Ovary (tissue), 9 donors: Measurements from ENCODE around the gene FOXM1. TPM values are rescaled to one million over a fixed set of nuclear protein-coding genes. Genes with fewer than 3 reads are reported as not detected.

Source experiments
- DNase-seq, 5 donors: peaks; one replicate each; pipeline ENCODE4 v3.0.0-alpha.2; 2019 to 2020
- H3K27ac ChIP-seq, 2 donors: fragments of 200-600 bp; one replicate each; pipeline versions ENCODE4 v1.5.1 to v1.8.0; 2019 to 2022
- H3K27me3 ChIP-seq: fragments of 200-600 bp; one replicate; pipeline ENCODE4 v1.8.0; 2022
- H3K36me3 ChIP-seq: fragments of 200-600 bp; sonication (generic); one replicate; pipeline ENCODE4 v1.5.1; 2019
- H3K4me1 ChIP-seq: one replicate; pipeline ENCODE4 v1.8.1; 2013; ENCODE audit warnings: mild to moderate bottlenecking, moderate library complexity; ENCODE audit not compliant: insufficient read depth
- H3K4me3 ChIP-seq: fragments of 200-600 bp; sonication (generic); one replicate; pipeline ENCODE4 v1.5.1; 2017
- H3K9me3 ChIP-seq, 2 donors: fragments of 200-600 bp in 1 of 2; sonication (generic) in 1 of 2; one replicate each; pipeline versions ENCODE4 v1.5.1 to v1.8.1; 2013 to 2019; ENCODE audit warnings: mild to moderate bottlenecking in 1 of 2, moderate library complexity in 1 of 2
- CTCF ChIP-seq, 3 donors: fragments of 450-650 bp in 2 of 3; fragments of 200-600 bp in 1 of 3; IDR thresholded peaks; one replicate each; pipeline versions ENCODE4 v1.5.1 to v1.8.0; 2016 to 2022; ENCODE audit warnings: antibody characterized with exemption in 3 of 3, mild to moderate bottlenecking in 1 of 3
- EP300 ChIP-seq: sonication (generic); formaldehyde crosslinking; IDR thresholded peaks from one replicate; pipeline ENCODE4 v1.6.1; 2017; ENCODE audit warnings: antibody characterized with exemption
- POLR2A ChIP-seq: fragments of 450-650 bp; IDR thresholded peaks from one replicate; pipeline ENCODE4 v1.6.1; 2017; ENCODE audit warnings: antibody characterized with exemption, mild to moderate bottlenecking, moderate library complexity
- WGBS, 3 donors: extraction: QIAGEN DNeasy Blood & Tissue Kit in 1 of 3; methylation state at CpG; one replicate each; pipeline versions ENCODE4 v1.1.5 to v1.1.7; 2013 to 2017; 5-methylcytosine and 5-hydroxymethylcytosine counted together
- intact Hi-C, 4 donors: fragments of 100-400 bp; cut with DNase I; formaldehyde crosslinking; loops; one replicate each; pipeline versions ENCODE4 v1.11.0 to v1.15.1; 2022 to 2023
- polyA plus RNA-seq, 2 donors: library from polyadenylated mRNA; stranded (reverse); fragments of 200-250 nt in 1 of 2; fragments of 350-450 nt in 1 of 2; fragmentation: Illumina TruSeq in 1 of 2; extraction: RNeasy Lipid Tissue Mini Kit (QIAGEN cat#74804) in 1 of 2; gene quantifications; one replicate each; pipeline ENCODE4 v1.2.3, GENCODE V29; 2013 to 2014
- total RNA-seq, 7 donors: library from RNA; depleted of rRNA in 2 of 7; stranded (reverse); fragments of >200 nt in 2 of 7; fragmentation: NEBNext Ultra II Directional in 3 of 7; extraction: Animal tissue kit (Norgen Biotek cat#: 25700) in 3 of 7; gene quantifications; one replicate each; pipeline versions ENCODE4 v1.1.0 to v1.2.4, GENCODE V29; 2016 to 2023
- donor health status: DM: no; HTN: no; CAD: no; lungs with moderate emphysema.
- donor health status: DM: no; HTN: no; CAD: no.
- donor health status: Bipolar disorder and iron deficiency.
- donor health status: DM: yes; HTN: yes; CAD: no.
- donor health status: DM: no; HTN: no; CAD: no.
- donor health status: DM: yes; HTN: yes; CAD: no.

FOXM1 gene
- total and polyA plus RNA-seq, 9 donors: 0.22 to 3.0 (median 0.62) TPM; not detected in 2

DNA sequence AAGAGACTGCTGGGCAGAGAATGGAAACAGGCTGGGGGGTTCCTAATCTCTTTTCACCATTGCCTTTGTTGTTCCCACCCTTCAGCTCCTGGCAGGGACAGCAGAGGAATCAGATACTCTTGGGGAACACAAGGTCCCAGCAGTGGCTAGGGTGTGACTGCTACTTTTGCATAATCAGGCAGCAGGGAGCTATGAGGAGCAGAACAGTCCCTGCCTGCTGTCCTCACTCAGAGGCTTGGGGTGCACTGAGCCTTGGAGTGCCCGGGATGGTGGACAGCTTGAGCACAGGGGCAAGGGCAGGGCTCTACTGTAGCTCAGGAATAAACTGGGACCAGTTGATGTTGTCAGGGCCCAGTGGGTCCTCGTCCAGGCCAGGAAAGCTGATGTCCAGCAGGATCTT, 18.6 kb downstream of the FOXM1 start:
- no peak for TF ChIP-seq CTCF (IDR thresholded peaks at IDR 0.05)
- H3K27me3 ChIP-seq: no peaks in the 10 kb centered on the region
- no peaks in the 10 kb centered on the region for H3K36me3 ChIP-seq
- no peak overlapping the region for H3K4me3 ChIP-seq
- no peak for DNase-seq
- peak overlapping the region in 1 of 2 donors; percentile 32 for H3K27ac ChIP-seq
- peaks cover 4% of the 10 kb centered on the region for H3K4me1 ChIP-seq
- intact Hi-C loops: loop anchor here (5.0 to 10.0 kb wide), 4 partner anchors 84 to 176 kb away; no protein-coding TSS in a partner anchor
- 54 to 85% (median 82%) methylated on average over 2 of the region's 2 CpGs for WGBS, 3 donors
- no peaks in the 10 kb centered on the region for H3K9me3 ChIP-seq

- Histone ChIP-seq H3K9me3 (no peaks in the 10 kb centered on the region), H3K27me3 (no peaks in the 10 kb centered on the region), H3K4me3 (no peak overlapping the region), H3K4me1 (peaks cover 4% of the 10 kb centered on the region), H3K36me3 (no peaks in the 10 kb centered on the region), H3K27ac (no peak overlapping the region)
- no peak for DNase-seq
- TF ChIP-seq POLR2A (no peak), CTCF (IDR thresholded peaks at IDR 0.05) (no peak), EP300 (no peak)
- 95 to 98% (median 96%) methylated on average over 7 of the region's 7 CpGs for WGBS, 3 donors
- intact Hi-C loops: loop anchor here (5.0 to 10.0 kb wide), 4 partner anchors 85 to 177 kb away; no protein-coding TSS in a partner anchor
Observed at GRCh38 chr12:2857576-2857975, 19.4 kb downstream of the FOXM1 start.

DNA sequence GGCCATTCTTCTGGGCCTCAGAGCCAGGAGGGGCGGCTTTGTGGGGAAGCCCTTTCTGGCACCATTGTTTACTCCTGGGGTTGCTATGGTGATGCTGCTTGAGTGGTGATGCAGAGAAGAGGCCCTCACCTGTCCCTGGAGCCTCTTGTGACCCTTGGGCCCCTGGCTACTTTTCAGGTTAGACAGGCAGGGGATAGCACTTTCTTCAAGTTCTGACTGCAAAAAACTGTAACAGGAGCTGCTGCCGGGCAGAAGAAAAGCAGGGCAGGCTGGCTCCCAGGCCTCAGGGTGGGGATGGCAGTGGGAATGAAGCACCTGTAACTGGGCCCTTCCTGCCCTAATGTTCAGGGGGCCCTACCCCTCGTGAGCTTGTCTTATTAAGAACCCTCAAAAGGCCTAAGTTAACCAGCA, 19.9 kb downstream of the FOXM1 start, which contains the start of gene TEX52:
Gene TEX52, minus strand, starts transcription at position 19 of the 411 bp plus-strand sequence. Its CDS starts 13 bp downstream, at position 6.
- Histone ChIP-seq H3K9me3 (no peaks in the 10 kb centered on the region), H3K27ac (no peak within 1 kb of the TSS), H3K36me3 (no peaks in the 10 kb centered on the region), H3K4me3 (no peak within 1 kb of the TSS), H3K27me3 (no peaks in the 10 kb centered on the region), H3K4me1 (peaks cover 4% of the 10 kb centered on the region)
- intact Hi-C loops: loop anchor here (5.0 to 10.0 kb wide), 4 partner anchors 85 to 178 kb away; no protein-coding TSS in a partner anchor
- no peak for DNase-seq
- TF ChIP-seq POLR2A: no peak
- TF ChIP-seq EP300: no peak
- no peak for TF ChIP-seq CTCF (IDR thresholded peaks at IDR 0.05)
- WGBS, 3 donors: 82 to 93% (median 89%) methylated on average over 3 of the region's 3 CpGs

GRCh38 chr12:2856051-2856450, 20.9 kb downstream of the FOXM1 start:
- H3K36me3 ChIP-seq: no peaks in the 10 kb centered on the region
- TF ChIP-seq POLR2A (no peak), CTCF (IDR thresholded peaks at IDR 0.05) (no peak), EP300 (no peak)
- H3K4me1 ChIP-seq: peaks cover 4% of the 10 kb centered on the region
- DNase-seq: no peak
- intact Hi-C loops: loop anchor here (5.0 to 10.0 kb wide), 4 partner anchors 86 to 179 kb away; no protein-coding TSS in a partner anchor
- H3K9me3 ChIP-seq: no peaks in the 10 kb centered on the region
- no peaks in the 10 kb centered on the region for H3K27me3 ChIP-seq
- H3K27ac ChIP-seq: no peak overlapping the region
- WGBS, 3 donors: 73 to 89% (median 84%) methylated on average over 3 of the region's 3 CpGs
- no peak overlapping the region for H3K4me3 ChIP-seq
